Activated CD4-positive, alpha-beta T cell treated with anti-CD3 and anti-CD28 coated beads, Interleukin-2, amount 50 U/mL, for 24 hours (primary cell): ENCODE measurements around the gene ZNF48.
A peak's percentile ranks its signal among the peaks of the same experiment; 100 is the strongest.

Experiments used
- DNase-seq, 2 donors: peaks; one replicate each; pipeline ENCODE4 v3.0.0-alpha.2; 2020; ENCODE audit warnings: low read depth in 1 of 2, low spot score in 1 of 2

ZNF48 gene

GRCh38 chr16:30401768-30402425, 6.7 kb downstream of the ZNF48 start:
- no peak for DNase-seq

- no peak for DNase-seq
Measured at GRCh38 chr16:30406795-30407101, 11.5 kb downstream of the ZNF48 start.

DNA sequence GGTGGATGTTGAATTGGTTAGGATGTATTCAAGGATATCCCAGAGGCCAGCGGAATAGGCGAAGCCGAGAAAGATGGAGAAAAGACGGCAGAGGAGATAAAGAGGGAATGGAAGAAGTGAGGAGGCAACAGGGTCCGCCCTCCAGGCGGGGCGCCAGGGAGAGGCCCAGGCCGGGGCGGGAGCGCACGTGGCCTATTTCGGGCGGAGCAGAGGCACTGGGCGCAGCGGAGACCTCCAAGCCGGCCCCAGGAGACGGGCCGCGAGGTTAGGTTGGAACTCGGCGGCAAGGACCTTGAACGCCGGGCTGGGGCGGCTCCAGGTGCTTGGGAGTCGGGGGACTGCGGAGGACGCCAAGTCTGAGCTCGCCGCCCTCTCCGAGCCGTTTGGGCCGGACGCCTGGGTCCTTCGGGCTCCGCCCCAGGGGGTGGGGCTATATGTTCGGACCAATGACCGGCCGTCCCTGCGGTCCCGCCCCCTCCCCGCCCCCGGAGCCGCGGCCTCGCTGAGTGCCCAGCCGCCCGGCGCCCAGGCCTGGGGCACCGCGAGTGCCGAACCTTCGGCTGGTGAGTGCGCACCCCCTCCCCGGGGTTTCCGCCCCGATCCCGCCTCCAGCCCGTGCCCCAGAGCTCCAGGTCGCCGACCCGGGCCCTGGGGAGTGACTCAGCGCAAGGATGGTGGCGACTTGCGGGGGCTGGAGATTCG, 12.0 kb downstream of the ZNF48 start, which contains the start of gene ZNF771:
Gene ZNF771, plus strand, starts transcription at position 505 of the 702 bp plus-strand sequence. CDS start 448 bp downstream, outside the sequence.
- peak; percentile 84 to 89 for DNase-seq

DNA sequence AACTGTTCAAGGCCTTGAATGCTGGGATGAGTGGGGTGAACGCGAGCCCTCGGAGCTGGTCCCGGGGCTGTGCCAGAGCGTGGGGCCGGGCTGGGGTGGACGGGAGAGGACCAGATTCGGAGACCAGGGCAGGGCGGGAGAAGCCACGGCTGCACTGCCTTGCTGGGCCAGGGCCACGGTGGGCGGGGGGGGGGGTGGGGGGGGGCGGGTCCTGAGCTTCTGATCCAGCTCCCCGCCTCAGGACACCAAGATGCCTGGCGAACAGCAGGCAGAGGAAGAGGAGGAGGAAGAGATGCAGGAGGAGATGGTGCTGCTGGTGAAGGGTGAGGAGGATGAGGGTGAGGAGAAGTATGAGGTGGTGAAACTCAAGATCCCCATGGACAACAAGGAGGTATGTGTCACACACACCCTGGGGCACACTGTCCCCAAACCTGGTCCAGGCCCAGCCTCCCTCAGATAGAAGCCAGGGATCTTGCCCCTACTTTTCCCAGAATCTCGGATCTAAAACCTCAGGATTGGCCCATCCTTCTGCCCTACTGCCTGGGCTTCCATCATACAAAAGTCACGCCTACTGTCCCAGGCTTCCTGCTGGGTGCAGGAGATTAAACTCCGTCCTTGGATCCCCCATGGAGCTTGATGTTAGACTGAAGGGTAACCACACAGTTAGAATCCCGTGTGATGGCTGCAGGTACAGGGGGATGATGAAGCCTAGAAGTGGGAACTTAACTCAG, 12.7 kb downstream of the ZNF48 start:
- DNase-seq, result no peak

GRCh38 chr16:30409125-30410060, 14.2 kb downstream of the ZNF48 start:
- peak; percentile 88 to 92 for DNase-seq

- DNase-seq, result no peak
Measured at GRCh38 chr16:30413112-30413806, 18.0 kb downstream of the ZNF48 start.

- no peak for DNase-seq
Measured at GRCh38 chr16:30414159-30414558, 18.9 kb downstream of the ZNF48 start.

- no peak for DNase-seq
Measured at GRCh38 chr16:30416047-30416603, 20.9 kb downstream of the ZNF48 start.

- no peak for DNase-seq
Measured at GRCh38 chr16:30416624-30417528, 21.7 kb downstream of the ZNF48 start.

DNA sequence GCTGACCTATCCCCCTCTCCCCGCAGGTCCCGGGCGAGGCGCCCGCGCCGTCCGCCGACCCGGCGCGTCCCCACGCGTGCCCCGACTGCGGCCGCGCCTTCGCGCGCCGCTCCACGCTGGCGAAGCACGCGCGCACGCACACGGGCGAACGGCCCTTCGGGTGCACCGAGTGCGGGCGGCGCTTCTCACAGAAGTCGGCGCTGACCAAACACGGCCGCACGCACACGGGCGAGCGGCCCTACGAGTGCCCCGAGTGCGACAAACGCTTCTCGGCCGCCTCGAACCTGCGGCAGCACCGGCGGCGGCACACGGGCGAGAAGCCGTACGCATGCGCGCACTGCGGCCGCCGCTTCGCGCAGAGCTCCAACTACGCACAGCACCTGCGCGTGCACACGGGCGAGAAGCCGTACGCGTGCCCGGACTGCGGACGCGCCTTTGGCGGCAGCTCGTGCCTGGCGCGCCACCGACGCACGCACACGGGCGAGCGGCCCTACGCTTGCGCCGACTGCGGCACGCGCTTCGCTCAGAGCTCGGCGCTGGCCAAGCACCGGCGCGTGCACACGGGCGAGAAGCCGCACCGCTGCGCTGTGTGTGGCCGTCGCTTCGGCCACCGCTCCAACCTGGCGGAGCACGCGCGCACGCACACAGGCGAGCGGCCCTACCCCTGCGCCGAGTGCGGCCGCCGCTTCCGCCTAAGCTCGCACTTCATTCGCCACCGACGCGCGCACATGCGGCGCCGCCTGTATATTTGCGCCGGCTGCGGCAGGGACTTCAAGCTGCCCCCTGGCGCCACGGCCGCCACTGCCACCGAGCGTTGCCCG, 22.5 kb downstream of the ZNF48 start:
- DNase-seq, result peak; percentile 59 to 83

DNA sequence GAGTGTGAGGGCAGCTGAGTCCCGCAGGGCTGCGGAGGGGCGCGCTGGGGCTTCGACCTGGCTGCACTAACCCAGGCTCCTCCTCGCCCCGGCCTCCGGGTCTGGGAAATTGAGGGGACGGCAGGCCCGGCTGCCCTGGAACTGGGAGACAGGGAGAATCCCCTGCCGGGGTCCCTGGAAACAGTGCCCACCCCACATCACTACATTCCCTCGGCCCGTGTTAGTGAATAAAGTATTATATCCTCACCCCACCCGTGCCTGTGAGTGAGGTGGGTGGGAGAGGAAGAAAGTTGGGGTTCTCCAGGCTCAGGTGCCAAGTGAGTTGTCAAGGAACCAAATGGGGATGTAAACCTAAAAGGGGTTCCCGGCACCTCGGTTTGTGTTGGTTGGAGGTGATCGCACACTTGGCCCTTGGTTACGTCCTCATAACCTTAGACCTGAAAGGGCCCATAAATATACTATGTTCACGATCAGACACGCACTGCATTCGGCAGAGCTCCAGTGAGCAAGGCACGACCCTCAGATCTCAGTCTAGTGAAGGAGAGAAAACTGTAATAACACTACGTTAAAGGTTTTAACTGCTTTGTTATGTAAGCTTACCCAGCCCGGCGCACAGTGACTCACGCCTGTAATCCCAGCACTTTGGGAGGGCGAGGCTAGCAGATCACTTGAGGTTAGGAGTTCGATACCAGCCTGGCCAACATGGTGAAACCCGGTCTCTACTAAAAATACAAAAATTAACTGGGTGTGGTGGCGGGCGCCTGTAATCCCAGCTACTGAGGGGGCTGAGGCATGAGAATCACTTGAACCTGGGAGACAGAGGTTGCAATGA, 23.3 kb downstream of the ZNF48 start:
- DNase-seq, result no peak

DNA sequence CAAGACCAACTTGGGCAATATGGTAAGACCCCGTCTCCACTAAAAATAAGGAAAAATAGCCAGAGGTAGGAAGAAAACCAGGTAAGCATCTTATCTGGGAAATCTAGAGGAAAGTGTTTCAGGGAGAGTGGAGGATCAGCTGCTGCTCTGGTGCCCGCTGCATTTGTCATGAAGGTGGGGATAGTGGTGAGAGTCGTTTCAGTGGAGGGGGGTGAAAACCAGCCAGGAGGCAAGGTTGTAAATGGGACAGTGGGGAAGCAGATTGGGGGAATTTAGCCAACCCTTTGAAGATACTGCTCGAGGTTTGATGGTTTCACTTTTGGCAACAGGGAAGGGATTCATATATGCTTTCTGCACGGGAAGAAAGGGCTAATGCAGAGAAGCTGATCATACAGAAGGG, 25.8 kb downstream of the ZNF48 start:
- DNase-seq, result no peak

DNA sequence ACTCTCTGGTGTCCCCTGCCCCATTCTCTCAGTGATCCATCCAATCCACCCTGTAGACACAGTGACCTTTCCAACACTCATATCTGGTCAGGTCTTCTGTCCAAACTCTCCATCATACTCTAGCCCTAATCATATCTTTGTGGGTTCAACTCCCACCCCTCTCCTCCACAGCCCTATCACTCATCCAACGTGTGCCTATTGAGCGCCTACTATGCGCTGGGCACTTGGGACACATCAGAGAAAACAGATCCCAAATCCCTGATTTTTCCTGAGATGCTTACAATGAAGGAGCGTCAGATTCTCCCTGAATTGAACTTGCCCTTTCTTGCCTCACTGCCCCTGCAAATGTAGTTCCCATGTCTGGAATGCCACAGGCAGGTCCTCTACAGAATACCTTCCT, 32.8 kb downstream of the ZNF48 start:
- DNase-seq, result no peak

- no peak for DNase-seq
Measured at GRCh38 chr16:30429418-30429677, 34.1 kb downstream of the ZNF48 start.

DNA sequence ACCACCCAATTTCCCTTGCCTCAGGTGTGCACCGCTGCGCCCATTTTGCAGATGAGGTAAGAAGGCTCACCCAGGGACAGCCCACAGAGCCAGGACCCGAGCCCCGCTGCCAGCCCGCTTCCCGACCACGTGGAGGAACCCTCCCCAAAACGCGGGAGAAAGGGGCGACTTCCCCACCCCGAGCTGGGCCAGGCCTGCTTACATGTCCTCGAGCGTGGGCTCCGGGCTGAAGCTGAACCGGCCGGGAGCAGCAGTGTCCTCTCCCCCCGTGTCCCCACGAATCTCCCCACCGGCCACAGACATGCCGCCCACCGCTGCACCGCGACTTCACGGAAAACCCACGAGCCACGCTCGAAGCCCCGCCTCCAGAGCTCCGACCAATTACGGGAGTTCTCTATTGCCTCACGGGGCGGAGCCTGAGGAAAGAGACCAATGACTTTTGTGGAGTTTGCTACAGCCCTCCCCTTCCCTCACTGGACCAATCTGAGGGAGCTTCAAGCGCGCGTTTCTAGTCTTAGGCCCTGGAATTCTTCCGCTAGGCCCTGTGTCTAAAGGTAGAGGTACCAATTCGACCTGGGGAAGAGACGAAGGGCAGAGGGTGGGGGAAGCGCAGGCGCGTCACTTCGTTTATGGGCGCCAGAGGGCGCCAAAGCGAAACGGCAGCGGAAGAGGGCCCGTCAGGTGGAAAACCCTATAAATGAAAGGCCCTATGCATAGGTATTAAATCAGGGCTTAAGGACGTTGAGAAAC, 34.6 kb downstream of the ZNF48 start, which contains the start of gene DCTPP1:
Gene DCTPP1, minus strand, starts transcription at position 353 of the 750 bp plus-strand sequence. Its CDS starts 50 bp downstream, at position 303.
- peak; percentile 83 to 95 for DNase-seq

DNA sequence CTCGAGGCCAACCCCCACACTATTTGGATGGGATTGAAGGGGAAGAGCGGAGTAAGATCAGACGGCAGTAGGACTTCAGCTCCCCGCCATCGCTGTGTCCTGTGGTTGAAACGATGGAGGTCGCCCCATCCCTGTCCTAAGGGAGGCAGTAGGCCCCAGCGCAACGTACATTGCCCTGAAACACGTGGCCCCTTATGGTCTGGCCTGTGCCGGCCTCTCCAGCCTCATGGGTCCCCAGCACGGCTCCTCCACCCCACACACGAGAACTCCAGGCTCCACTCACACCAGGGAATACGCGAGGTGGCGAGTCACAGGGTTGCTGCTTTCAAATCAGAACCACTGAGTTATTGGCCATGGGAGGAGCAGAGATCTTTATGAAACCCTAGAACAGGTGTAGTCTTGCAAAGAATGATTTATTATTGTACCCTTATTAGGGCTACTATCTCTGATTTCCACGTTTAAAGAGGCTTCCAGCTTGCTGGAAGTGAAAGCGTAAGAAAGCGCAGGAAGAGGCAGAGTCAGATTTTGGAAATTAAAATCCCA, 35.3 kb downstream of the ZNF48 start:
- no peak for DNase-seq

GRCh38 chr16:30434852-30435251, 39.6 kb downstream of the ZNF48 start:
- DNase-seq, result peak in 1 of 2 donors; percentile 55
